Common myeloid progenitor, CD34-positive (primary cell): ENCODE measurements around the gene IL17RC.
"Not testable (repeated sequence)": the region's sequence is repeated elsewhere in the genome, so short reads cannot be mapped to it uniquely, and the experiment has no call there.

Source experiments
- CTCF ChIA-PET: fragments of 350-600 bp; sonication (Branson Sonifier 250); formaldehyde crosslinking; loops from one replicate; lab custom pipeline; 2021; ENCODE audit warnings: antibody characterized with exemption; lab: Charles Lee
- POLR2A ChIA-PET: fragments of 350-600 bp; sonication (Branson Sonifier 250); formaldehyde crosslinking; loops from one replicate; lab custom pipeline; 2021; ENCODE audit warnings: antibody characterized with exemption; lab: Charles Lee
- DNase-seq, 3 donors: peaks; one replicate each; pipeline versions ENCODE4 v3.0.0 to v3.0.0-alpha.2; 2013
- H3K27ac ChIP-seq, 2 experiments: 1 replicate in 1 of 2; 2 replicates in 1 of 2; pipeline ENCODE4 v1.7.0; 2013; ENCODE audit warnings: inconsistent platforms in 2 of 2, low read length in 2 of 2, mild to moderate bottlenecking in 2 of 2, low read depth in 1 of 2, moderate library complexity in 1 of 2; ENCODE audit not compliant: severe bottlenecking in 2 of 2, insufficient read depth in 1 of 2, poor library complexity in 1 of 2
- H3K27me3 ChIP-seq, 5 experiments: replicated peaks in 2 of 5; 1 replicate in 3 of 5; 2 replicates in 2 of 5; pipeline versions ENCODE4 v1.6.1 to v1.7.0; 2013; ENCODE audit warnings: low read length in 4 of 5, mild to moderate bottlenecking in 2 of 5, moderate library complexity in 2 of 5, inconsistent platforms in 1 of 5; ENCODE audit not compliant: insufficient read depth in 5 of 5, control insufficient read depth in 4 of 5
- H3K36me3 ChIP-seq, 4 experiments: 1 replicate in 2 of 4; 2 replicates in 2 of 4; pipeline versions ENCODE4 v1.6.1 to v1.7.0; 2013; ENCODE audit warnings: low read length in 3 of 4, control low read depth in 1 of 4, mild to moderate bottlenecking in 1 of 4; ENCODE audit not compliant: control insufficient read depth in 4 of 4, insufficient read depth in 4 of 4
- H3K4me1 ChIP-seq, 4 experiments: 1 replicate in 3 of 4; 2 replicates in 1 of 4; pipeline versions ENCODE4 v1.6.1 to v1.7.1; 2013; ENCODE audit warnings: low read length in 3 of 4, mild to moderate bottlenecking in 3 of 4, control low read depth in 1 of 4, inconsistent platforms in 1 of 4, moderate library complexity in 1 of 4; ENCODE audit not compliant: control insufficient read depth in 4 of 4, insufficient read depth in 4 of 4; ENCODE audit errors: control extremely low read depth in 1 of 4
- H3K4me3 ChIP-seq, 7 experiments: 1 replicate in 4 of 7; 2 replicates in 3 of 7; pipeline versions ENCODE4 v1.5.1 to v1.7.0; 2013; ENCODE audit warnings: mild to moderate bottlenecking in 7 of 7, low read length in 6 of 7, moderate library complexity in 6 of 7, inconsistent platforms in 2 of 7, low read depth in 2 of 7, control low read depth in 1 of 7; ENCODE audit not compliant: insufficient read depth in 4 of 7, control insufficient read depth in 1 of 7; ENCODE audit errors: extremely low read depth in 1 of 7
- H3K9me3 ChIP-seq, 5 experiments: 1 replicate in 4 of 5; 2 replicates in 1 of 5; pipeline versions ENCODE4 v1.6.1 to v1.7.1; 2013; ENCODE audit warnings: low read length in 4 of 5, mild to moderate bottlenecking in 2 of 5, inconsistent platforms in 1 of 5, low read depth in 1 of 5, moderate library complexity in 1 of 5; ENCODE audit not compliant: control insufficient read depth in 4 of 5, insufficient read depth in 2 of 5; ENCODE audit errors: control extremely low read depth in 1 of 5
- WGBS: methylation state at CpG from one replicate; pipeline ENCODE4 v1.1.5; 2013; ENCODE audit not compliant: insufficient coverage; 5-methylcytosine and 5-hydroxymethylcytosine counted together

Gene IL17RC

DNA sequence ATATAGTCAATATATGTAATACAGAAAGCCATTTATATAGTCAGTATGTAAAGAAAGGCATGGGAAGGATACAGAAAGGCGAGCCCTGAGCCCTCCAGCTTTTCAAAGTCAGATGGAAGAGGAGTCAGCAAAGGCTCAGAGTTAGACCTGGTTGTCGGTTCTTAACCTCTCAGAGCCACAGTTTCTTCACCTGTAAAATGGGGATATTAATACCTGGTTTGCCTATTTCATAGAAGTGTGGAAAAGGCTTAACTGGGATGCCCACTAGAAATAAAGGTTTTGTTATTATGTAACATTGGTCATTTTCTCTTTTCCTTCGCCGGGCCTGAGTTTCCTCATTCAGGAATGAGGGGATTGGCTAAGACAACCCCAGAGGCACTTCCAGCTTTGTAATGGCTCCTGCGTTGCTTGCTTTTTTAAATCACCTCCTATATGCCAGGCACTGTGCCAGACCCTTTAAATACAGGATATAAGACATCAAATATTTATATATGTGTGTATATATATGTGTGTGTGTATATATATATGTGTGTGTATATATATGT is 19.1 kb downstream of the IL17RC start:
- ChIA-PET POLR2A (interaction anchor here (0.6 kb wide), 1 partner anchor 440 kb away, joined by 4 read pairs; no protein-coding TSS in a partner anchor), CTCF (interaction anchor here (1.4 to 1.8 kb wide), 2 partner anchors 10 to 14 kb away, joined by 4 to 9 read pairs; no protein-coding TSS in a partner anchor)
- no peaks in the 10 kb centered on the region for H3K9me3 ChIP-seq
- WGBS = 100% methylated on average over 1 of the region's 5 CpGs
- H3K4me1 ChIP-seq = peaks cover 5 to 31% (median 26%) of the 10 kb centered on the region in 4 experiments
- no peak for DNase-seq
- peaks cover 6 to 29% (median 19%) of the 10 kb centered on the region in 4 experiments for H3K36me3 ChIP-seq
- H3K27ac ChIP-seq = no peak overlapping the region
- H3K27me3 ChIP-seq = no peaks in the 10 kb centered on the region
- no peak overlapping the region for H3K4me3 ChIP-seq

- 95% methylated on average over 12 of the region's 13 CpGs for whole genome bisulfite sequencing
Observed at GRCh38 chr3:9937486-9938238, 20.8 kb downstream of the IL17RC start.

GRCh38 chr3:9938966-9939365 is 22.1 kb downstream of the IL17RC start:
- DNase-seq = no peak
- no peak overlapping the region for H3K4me3 ChIP-seq
- no peaks in the 10 kb centered on the region for H3K27me3 ChIP-seq
- peaks cover 6 to 43% (median 28%) of the 10 kb centered on the region in 4 experiments for H3K36me3 ChIP-seq
- CTCF ChIA-PET = interaction anchor here (0.9 to 1.9 kb wide), 3 partner anchors 8 to 133 kb away, joined by 3 to 7 read pairs (median 4); no protein-coding TSS in a partner anchor
- no peak overlapping the region for H3K27ac ChIP-seq
- H3K4me1 ChIP-seq = peaks cover 5 to 15% (median 13%) of the 10 kb centered on the region in 4 experiments
- POLR2A ChIA-PET = interaction anchor here (0.7 kb wide), 1 partner anchor 16 kb away, joined by 4 read pairs; no protein-coding TSS in a partner anchor
- no CpG with 5 or more reads among the region's 2 CpGs for WGBS
- no peaks in the 10 kb centered on the region for H3K9me3 ChIP-seq

More at GRCh38 chr3:9937486-9938238, 20.8 kb downstream of the IL17RC start:
- Histone ChIP-seq H3K9me3 (no peaks in the 10 kb centered on the region), H3K4me1 (peaks cover 5 to 23% (median 20%) of the 10 kb centered on the region in 4 experiments), H3K36me3 (peaks cover 6 to 35% (median 24%) of the 10 kb centered on the region in 4 experiments), H3K27me3 (no peaks in the 10 kb centered on the region), H3K27ac (no peak overlapping the region), H3K4me3 (no peak overlapping the region)
- ChIA-PET CTCF (interaction anchor here (1.6 to 1.9 kb wide), 2 partner anchors 7 to 9 kb away, joined by 4 to 7 read pairs; no protein-coding TSS in a partner anchor), POLR2A (no interaction called here)
- DNase-seq = peak in 1 of 3 donors; percentile 54

- WGBS = 100% methylated on average over 5 of the region's 32 CpGs
- H3K36me3 ChIP-seq = peaks cover 5 to 46% (median 32%) of the 10 kb centered on the region in 4 experiments
- H3K9me3 ChIP-seq, DNase-seq, H3K4me1 ChIP-seq, CTCF ChIA-PET, H3K4me3 ChIP-seq, POLR2A ChIA-PET, H3K27me3 ChIP-seq, H3K27ac ChIP-seq: not testable (repeated sequence)
Observed at GRCh38 chr3:9939906-9940305, 23.0 kb downstream of the IL17RC start.

DNA sequence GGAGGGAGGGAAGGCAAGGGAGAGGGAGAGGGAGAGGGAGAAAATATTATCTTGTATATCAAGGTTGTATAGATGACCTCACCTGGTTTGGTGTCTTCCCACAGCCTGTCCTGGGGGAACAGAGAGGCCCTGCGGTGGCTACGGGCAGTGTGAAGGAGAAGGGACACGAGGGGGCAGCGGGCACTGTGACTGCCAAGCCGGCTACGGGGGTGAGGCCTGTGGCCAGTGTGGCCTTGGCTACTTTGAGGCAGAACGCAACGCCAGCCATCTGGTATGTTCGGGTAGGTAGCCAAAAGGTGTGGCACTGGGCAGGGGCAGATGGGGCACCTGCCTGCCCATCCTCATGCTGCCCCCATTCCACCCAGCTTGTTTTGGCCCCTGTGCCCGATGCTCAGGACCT is 23.8 kb downstream of the IL17RC start:
- WGBS = 100% methylated on average over 10 of the region's 10 CpGs
- CTCF ChIA-PET = no interaction called here
- POLR2A ChIA-PET = no interaction called here

GRCh38 chr3:9942164-9942563 is 25.3 kb downstream of the IL17RC start:
- no peak for DNase-seq
- Histone ChIP-seq H3K27me3 (no peaks in the 10 kb centered on the region), H3K27ac (no peak overlapping the region), H3K4me1 (peaks cover 0 to 17% (median 6%) of the 10 kb centered on the region in 4 experiments), H3K9me3 (no peaks in the 10 kb centered on the region), H3K36me3 (peaks cover 2 to 45% (median 23%) of the 10 kb centered on the region in 4 experiments), H3K4me3 (no peak overlapping the region)
- CTCF ChIA-PET = interaction anchor here (1.1 to 1.6 kb wide), 3 partner anchors 9 to 31 kb away, joined by 3 to 6 read pairs (median 3); partner anchors contain the start of gene CRELD1
- 100% methylated on average over 2 of the region's 4 CpGs for WGBS
- POLR2A ChIA-PET = interaction anchor here (1.5 kb wide), 1 partner anchor 9 kb away, joined by 7 read pairs; the partner anchor contains the start of gene CRELD1

More for the DNA sequence above, 23.8 kb downstream of the IL17RC start:
- no peaks in the 10 kb centered on the region for H3K9me3 ChIP-seq
- H3K4me1 ChIP-seq = peaks cover 0 to 8% (median 5%) of the 10 kb centered on the region in 4 experiments
- peaks cover 2 to 40% (median 32%) of the 10 kb centered on the region in 4 experiments for H3K36me3 ChIP-seq
- H3K4me3 ChIP-seq = no peak overlapping the region
- no peak for DNase-seq
- H3K27ac ChIP-seq = no peak overlapping the region
- no peaks in the 10 kb centered on the region for H3K27me3 ChIP-seq
